AG04449 (cell line): Measurements from ENCODE around the gene FRRS1.

Experiments used
- CTCF ChIA-PET: fragments of 350-600 bp; formaldehyde crosslinking; extraction: SDS; loops from one replicate; lab custom pipeline; 2021; ENCODE audit warnings: antibody characterized with exemption; lab: Yijun Ruan, JAX
- POLR2A ChIA-PET: fragments of 400-600, 350-600 bp; formaldehyde crosslinking; extraction: SDS; loops from one replicate; lab custom pipeline; 2020; ENCODE audit warnings: antibody characterized with exemption, inconsistent platforms; lab: Yijun Ruan, JAX
- DNase-seq: peaks from one replicate; pipeline ENCODE4 v3.0.0-alpha.2; 2010; ENCODE audit warnings: low read depth, low spot score
- H3K4me3 ChIP-seq: 2 replicates; pipeline ENCODE4 v1.5.1; 2011; ENCODE audit warnings: low read depth, mild to moderate bottlenecking, control low read depth, low read length
- CTCF ChIP-seq: IDR thresholded peaks from one replicate; pipeline ENCODE4 v1.5.1; 2011; ENCODE audit warnings: mild to moderate bottlenecking, moderate library complexity, low read length, control low read depth, inconsistent platforms; ENCODE audit not compliant: insufficient read depth; ENCODE audit errors: missing control alignments

The FRRS1 gene

GRCh38 chr1:99702221-99702620 lies 64.2 kb downstream of the FRRS1 start:
- no peak for DNase-seq
- H3K4me3 ChIP-seq, result no peak overlapping the region
- TF ChIP-seq CTCF, result no peak
- CTCF ChIA-PET, result no interaction called here
- POLR2A ChIA-PET, result no interaction called here

GRCh38 chr1:99700020-99700419 lies 66.4 kb downstream of the FRRS1 start:
- TF ChIP-seq CTCF, result no peak
- ChIA-PET POLR2A (no interaction called here), CTCF (no interaction called here)

GRCh38 chr1:99697580-99697979 lies 68.9 kb downstream of the FRRS1 start:
- ChIA-PET POLR2A (no interaction called here), CTCF (interaction anchor here (1.5 to 5.4 kb wide), 3 partner anchors 10 to 15 kb away, joined by 3 to 27 read pairs (median 5); no protein-coding TSS in a partner anchor)
- no peak for DNase-seq
- TF ChIP-seq CTCF, result no peak
- H3K4me3 ChIP-seq, result no peak overlapping the region

More at GRCh38 chr1:99700020-99700419, 66.4 kb downstream of the FRRS1 start:
- DNase-seq, result no peak
- no peak overlapping the region for H3K4me3 ChIP-seq

- no peak for TF ChIP-seq CTCF
- no peak overlapping the region for H3K4me3 ChIP-seq
- DNase-seq, result no peak
- POLR2A ChIA-PET, result no interaction called here
- CTCF ChIA-PET, result interaction anchor here (0.7 to 5.4 kb wide), 7 partner anchors 9 to 215 kb away, joined by 3 to 27 read pairs (median 3); no protein-coding TSS in a partner anchor
Measured at GRCh38 chr1:99696616-99697015, 69.8 kb downstream of the FRRS1 start.

- ChIA-PET CTCF (interaction anchor here (1.1 to 1.9 kb wide), 3 partner anchors 10 to 209 kb away, joined by 3 to 8 read pairs (median 4); no protein-coding TSS in a partner anchor), POLR2A (no interaction called here)
- no peak overlapping the region for H3K4me3 ChIP-seq
- no peak for DNase-seq
- no peak for TF ChIP-seq CTCF
Measured at GRCh38 chr1:99691175-99691574, 75.3 kb downstream of the FRRS1 start.

GRCh38 chr1:99685516-99686180 lies 80.8 kb downstream of the FRRS1 start:
- DNase-seq, result peak; percentile 74
- TF ChIP-seq CTCF, result peak; percentile 61
- POLR2A ChIA-PET, result interaction anchor here (0.6 kb wide), 1 partner anchor 86 kb away, joined by 3 read pairs; no protein-coding TSS in a partner anchor
- H3K4me3 ChIP-seq, result no peak overlapping the region
- CTCF ChIA-PET, result interaction anchor here (0.6 to 4.0 kb wide), 23 partner anchors 9 to 892 kb away, joined by 3 to 27 read pairs (median 4); no protein-coding TSS in a partner anchor
